ENCODE measurements around the gene BNIP3.
"Not testable (repeated sequence)": the region's sequence is repeated elsewhere in the genome, so short reads cannot be mapped to it uniquely, and the experiment has no call there.

Gene BNIP3

DNA sequence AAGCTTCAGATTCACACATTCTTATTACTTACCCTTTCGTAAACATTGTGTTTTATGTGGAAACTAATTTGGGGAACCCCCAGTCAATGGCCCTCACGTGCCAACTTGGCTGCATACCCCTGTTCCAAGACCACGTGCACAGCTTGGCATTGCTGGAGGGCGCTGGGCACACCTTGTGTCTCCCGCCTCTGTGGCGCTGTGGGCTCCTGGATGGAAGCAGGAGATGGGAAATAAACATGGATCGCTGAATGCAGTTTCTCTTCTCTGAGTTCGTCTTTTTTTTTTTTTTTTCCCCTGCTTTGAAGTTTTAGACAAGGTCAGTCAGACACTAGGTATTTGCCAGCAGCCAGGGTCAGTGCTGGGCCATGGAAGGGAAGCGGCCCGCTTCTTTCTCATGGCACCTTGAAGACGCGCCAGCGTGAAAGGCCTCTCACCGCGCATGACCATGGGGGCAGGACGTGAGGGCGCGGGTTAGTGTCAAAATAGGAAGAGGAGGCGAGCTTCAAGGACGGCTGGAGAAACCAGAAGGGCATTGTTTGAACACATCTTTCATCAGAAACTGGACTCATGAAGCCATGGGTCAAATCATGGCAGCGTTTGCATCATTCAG is 27.3 kb downstream of the BNIP3 start:
- no peak for DNase-seq (ENCODE audit: low read depth in 1 of 2, low spot score in 1 of 2)

DNA sequence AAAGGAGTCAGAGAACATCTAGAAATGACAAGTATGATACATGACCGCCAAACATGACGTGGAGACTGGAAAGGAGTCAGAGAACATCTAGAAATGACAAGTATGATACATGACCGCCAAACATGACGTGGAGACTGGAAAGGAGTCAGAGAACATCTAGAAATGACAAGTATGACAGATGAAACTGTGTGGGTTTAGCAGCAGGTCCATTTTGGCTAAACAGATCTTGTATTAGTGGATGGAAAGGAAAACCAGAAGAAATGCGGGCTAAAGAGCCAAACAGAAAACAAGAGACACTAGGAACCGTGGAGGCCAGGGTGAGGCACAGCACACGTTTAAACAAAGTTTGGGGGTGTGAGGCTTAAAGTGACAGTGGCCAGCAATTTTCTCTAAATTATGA is 31.8 kb downstream of the BNIP3 start:
- not testable (repeated sequence) for DNase-seq (ENCODE audit: low read depth in 1 of 2, low spot score in 1 of 2)

DNA sequence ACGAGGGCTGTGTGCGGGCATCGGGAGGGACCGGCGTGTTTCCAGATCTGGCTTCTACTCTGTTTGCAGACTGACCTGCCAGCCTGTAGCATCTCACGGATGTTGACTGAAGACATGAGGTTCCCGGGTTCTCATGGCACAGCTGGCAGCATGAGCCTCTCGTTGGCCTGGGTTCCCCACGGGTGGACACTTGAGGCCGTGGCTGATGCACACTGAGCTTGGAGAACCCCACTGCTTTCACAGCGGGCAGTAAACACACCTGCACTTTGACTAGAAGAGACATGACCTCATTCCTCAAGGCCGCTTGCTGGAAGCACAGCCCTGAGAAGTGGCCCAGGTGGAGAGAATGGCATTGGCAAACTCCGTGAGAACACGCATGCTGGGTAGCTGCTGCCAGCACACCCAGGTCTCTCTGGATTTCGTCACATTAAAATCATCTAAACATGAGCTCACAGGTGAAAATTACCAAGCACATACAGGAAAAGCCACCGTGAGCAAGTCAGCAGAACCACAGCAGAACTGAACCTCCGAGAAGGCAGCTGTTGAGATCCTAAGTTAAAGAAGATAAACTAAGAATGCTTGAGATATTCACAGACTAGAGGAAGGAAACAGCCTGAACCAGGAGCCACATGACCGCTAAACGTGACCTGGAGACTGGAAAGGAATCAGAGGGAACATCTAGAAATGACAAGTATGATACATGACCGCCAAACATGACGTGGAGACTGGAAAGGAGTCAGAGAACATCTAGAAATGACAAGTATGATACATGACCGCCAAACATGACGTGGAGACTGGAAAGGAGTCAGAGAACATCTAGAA is 32.5 kb downstream of the BNIP3 start:
- no peak for DNase-seq (ENCODE audit: low read depth in 1 of 2, low spot score in 1 of 2)

DNA sequence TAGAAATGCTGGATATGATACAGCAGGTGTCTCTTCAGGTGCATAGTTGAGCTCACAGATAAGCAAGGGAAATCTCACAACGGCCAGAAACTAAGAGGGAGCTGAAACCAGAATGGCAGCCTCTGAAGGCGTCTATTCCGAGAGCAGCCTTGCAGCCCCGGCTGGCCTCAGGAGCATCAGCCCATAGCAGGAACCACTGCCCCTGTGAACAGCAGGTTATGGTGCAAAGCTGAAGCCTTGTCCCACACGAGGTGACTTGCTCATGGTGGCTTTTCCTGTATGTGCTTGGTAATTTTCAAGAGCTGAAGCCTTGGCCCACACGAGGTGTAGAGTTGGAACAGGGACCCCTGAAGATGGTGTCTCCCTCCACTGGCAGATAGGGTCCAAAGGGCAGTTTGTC is 33.2 kb downstream of the BNIP3 start:
- no peak for DNase-seq (ENCODE audit: low read depth in 1 of 2, low spot score in 1 of 2)

DNA sequence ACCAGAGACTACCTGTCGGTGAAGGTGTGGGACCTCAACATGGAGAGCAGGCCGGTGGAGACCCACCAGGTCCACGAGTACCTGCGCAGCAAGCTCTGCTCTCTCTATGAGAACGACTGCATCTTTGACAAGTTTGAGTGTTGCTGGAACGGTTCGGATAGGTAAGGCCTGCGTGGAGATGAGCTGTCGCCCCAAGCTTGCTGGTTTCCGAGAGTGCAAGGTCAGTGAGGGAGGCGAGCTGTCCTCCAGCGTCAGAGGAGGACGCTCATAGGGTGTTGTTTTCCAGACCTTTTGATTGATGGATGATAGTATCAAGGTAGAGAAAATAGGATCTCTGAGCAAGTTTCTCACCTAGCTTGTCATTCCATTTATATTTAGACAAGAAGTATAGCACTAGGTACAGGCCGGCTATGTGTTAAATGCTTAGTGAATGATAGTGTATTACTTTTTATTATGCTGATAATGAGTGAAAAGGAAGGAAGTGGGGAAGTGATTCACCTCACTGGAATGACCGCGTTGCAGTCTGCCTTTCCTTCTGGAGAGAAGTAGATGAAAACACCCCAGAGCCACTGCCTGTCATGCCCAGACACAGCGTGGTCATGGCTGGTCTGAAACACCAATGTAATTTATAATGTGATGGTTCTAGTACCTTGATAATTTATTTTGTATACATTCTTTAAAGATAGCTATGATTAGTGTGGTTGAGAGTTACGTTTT is 33.9 kb downstream of the BNIP3 start:
- DNase-seq (ENCODE audit: low read depth in 1 of 2, low spot score in 1 of 2), result no peak

DNA sequence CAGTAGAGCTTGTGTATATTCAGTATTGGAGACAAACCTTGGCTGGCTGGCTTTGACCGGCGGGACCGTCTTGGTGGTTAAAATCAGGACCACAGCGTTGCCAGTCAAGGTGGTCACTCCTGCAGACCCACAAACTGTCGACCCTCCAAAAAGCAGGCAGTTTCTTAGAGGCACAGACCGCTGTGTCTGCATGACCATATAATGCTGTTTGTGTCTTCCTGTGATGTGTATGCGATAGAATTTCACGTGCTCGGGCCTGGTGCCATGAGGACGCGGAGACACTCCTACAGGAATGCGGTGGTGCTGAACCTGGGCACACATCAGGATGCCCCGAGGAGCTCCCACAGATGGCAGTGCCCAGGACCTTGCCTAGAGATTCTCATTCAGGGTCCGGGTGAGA is 34.8 kb downstream of the BNIP3 start:
- DNase-seq (ENCODE audit: low read depth in 1 of 2, low spot score in 1 of 2), result no peak

DNA sequence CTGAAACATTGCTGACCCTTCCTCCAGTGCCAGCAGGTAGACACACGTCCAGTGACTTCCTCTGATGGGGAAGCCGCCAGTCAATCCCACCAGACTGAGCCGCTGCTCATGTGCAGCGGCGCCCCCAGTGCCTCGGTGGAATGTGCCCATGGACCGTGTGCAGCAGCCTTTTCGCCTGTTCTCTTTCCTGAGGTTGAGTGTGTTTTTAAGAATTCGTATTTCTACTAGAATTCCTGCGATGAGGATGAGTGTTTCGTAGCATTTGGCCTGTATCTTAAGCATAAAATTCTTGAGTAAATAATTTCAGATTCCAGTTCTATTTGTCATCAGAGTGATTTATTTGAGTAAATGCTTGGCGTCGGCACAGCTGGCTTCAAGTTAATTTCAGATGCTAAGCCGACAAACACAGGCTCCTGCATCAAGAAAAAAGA is 35.4 kb downstream of the BNIP3 start:
- no peak for DNase-seq (ENCODE audit: low read depth in 1 of 2, low spot score in 1 of 2)

DNA sequence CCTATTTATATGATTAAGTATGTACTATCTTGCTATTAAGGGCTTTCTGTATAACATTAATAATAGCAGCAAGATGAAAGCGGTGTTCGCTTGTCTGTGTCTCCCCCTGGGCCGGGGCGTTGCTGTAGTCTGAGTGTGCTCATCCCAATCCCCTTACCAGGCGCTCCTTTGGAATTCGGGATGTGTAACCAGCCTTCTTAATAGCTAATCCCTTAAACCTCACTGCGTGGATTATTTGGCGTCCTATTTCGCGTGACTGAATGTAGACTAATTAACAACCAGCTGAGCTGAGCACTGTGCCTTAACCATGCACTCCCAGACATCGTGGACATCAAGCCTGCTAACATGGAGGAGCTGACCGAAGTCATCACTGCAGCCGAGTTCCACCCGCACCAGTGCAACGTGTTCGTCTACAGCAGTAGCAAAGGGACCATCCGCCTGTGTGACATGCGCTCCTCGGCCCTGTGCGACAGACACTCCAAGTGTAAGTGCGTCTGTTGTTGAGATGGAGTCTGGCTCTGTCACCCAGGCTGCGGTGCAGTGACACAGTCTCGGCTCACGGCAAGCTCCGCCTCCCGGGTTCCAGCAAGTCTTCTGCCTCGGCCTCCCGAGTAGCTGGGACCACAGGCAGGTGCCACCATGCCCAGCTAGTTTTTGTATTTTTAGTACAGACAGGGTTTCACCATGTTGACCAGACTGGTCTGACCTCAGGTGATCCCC is 36.6 kb downstream of the BNIP3 start:
- no peak for DNase-seq (ENCODE audit: low read depth in 1 of 2, low spot score in 1 of 2)

DNA sequence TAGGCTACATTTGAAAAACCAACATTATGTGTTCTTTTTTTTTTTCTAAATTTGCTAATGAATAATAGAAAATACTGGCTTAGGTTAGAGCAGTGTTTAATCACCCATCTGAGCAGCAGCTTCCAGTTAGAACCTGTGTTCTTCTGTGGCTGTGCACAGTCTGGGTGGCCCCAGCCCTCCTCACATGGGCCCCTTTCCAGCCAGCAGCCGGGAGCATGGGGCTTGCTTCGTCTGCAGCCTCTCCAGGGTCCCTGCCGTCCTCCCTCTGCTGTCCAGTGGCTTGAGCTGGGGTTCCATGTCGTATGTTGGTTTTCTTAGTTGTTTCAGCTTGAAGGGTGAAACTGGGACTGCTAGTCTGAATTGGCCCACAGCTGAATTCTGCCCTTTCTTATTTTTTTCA is 37.3 kb downstream of the BNIP3 start:
- DNase-seq (ENCODE audit: low read depth in 1 of 2, low spot score in 1 of 2), result no peak

DNA sequence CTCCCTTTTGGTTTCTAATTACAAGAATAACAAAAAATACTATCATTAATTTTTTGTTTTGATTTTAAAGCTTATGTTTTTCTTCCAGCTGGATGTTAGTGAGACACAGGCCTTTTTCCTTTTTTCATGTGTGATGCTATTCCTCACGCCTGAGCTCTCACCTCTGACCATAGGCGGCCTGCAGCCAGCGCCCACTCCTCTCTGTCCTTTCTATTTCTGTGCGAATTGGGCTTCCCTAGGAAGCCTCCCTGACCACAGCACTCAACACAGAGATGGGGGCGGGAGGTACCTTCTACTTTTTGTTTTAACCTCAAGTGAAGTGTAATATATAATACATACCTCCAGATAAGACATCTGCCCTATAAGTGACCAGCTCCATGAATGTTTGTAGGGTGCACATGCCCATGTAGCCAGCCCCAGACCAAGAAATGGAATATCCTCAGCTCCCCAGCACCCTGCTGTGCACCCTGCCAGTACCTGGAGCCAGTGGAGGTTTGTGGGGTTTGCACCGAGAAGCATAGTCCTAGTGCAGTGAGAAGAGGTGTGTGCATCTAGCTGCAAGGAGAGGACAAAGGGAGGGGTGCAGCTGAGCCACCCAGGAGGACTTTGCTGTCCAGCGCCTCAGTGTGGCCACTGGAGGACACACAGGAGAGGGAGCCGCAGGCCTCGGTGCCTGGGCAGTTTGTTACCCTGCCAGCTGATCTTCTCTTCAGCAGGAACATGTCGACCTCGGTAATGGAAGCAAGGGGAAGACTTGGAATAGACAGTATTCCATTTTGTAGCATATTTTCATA is 38.5 kb downstream of the BNIP3 start:
- no peak for DNase-seq (ENCODE audit: low read depth in 1 of 2, low spot score in 1 of 2)

DNA sequence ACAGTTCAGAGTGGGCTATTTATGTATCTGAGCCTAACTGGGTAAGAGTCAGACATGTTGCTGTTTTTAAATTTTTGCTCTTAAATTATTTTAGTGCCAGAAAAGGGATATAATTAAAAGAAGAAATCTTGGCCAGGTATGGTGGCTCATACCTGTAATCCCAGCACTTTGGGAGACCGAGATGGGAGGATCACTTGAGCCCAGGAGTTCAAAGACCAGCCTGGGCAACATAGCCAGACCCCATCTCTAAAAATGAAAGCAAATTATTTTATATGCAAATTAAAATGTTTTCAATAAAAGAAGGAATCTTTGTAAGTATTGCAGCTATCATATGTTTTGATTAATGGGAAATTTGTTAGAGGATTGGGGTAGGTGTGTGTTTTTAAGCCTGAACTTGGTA is 39.3 kb downstream of the BNIP3 start:
- DNase-seq (ENCODE audit: low read depth in 1 of 2, low spot score in 1 of 2), result no peak

DNA sequence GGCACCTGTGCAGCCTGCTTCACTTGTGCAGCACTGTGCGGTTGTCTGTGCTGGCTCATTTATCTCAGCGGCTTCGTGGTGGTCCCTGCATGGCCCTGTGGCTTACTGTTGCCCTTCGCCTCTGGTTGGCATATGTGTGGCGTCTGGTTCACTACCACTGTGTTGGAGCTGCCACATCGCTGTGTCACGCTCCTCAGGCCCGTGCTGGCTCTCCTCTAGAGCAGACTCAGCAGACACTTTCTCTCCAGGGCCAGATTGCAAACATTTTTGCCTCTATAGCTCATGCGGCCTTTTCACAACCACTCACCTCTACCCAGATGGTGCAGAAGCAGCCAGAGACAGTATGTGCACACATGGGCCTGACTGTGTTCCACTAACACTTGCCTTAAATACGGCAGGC is 43.0 kb downstream of the BNIP3 start:
- no peak for DNase-seq (ENCODE audit: low read depth in 1 of 2, low spot score in 1 of 2)

DNA sequence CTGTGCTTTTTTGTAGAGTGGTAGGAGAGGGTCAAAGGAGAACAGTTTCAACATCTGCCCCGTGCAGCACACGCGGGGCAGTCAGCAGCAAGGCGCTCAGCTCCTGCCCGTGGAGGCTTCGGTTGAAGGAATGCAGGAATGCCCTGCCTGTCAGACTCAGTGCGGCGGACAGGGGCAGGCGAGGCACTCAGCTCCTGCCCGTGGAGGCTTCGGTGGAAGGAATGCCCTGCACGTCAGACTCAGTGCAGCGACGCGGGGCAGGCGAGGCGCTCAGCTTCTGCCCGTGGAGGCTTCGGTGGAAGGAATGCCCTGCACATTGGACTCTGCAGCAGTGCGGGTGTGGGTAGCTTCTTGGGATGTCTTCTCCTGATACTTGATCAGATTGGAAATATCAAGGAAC is 43.9 kb downstream of the BNIP3 start:
- DNase-seq (ENCODE audit: low read depth in 1 of 2, low spot score in 1 of 2), result no peak

DNA sequence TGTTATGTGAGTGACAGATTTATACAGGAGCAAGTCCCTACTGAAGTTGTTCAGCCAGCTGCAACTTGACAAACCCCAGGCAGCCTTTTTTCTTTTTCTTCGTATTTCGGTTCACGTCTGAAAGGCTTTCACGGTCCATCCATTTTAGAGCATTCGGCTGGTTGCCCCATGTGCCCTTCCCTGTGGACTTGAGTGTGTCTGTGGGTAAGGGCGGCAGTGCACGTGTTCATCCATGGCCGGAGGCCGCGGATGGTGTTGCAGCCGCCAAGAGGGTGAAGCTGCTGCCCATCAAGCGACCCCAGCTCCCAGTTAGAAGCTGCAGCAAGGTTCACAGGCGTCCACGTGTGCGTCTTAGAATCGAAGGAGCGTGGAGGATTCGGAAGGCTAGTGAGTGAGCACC is 45.0 kb downstream of the BNIP3 start:
- no peak for DNase-seq (ENCODE audit: low read depth in 1 of 2, low spot score in 1 of 2)

DNA sequence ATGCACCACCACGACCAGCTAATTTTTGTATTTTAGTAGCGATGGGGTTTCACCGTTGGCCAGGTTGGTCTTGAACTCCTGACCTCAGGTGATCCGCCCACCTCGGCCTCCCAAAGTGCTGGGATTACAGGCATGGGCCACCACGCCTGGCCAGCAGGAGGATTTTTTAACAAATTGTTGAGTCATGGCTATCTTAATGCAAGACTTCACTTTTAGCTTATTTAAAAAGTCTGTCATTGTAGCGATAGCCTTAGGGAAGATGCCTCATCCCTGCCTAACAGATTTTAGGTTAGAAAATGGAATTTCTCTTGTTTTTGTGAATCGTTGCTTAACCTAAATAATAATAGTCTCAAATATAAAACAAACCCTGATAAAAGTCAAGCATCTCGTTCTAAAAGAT is 45.4 kb downstream of the BNIP3 start:
- no peak for DNase-seq (ENCODE audit: low read depth in 1 of 2, low spot score in 1 of 2)

DNA sequence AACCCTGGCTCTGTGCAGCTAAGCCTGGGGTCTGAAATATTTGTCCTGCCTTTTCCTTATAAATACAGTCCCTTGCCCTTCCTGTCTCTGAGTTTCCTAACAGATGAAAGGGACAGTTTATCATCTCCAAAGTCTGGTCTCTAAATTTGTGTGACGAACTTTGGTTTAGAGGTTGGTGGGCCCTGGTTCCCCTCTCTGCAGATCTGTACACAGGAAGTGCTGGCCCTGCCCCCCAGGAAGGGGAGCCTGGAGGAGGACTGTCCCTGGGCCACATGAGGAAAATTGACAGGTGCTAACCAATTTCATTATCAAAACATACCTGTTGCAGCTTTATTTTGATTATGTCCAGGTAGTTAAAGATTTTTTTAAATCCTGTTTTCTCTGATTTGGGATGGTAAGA is 46.5 kb downstream of the BNIP3 start:
- DNase-seq (ENCODE audit: low read depth in 1 of 2, low spot score in 1 of 2), result no peak

DNA sequence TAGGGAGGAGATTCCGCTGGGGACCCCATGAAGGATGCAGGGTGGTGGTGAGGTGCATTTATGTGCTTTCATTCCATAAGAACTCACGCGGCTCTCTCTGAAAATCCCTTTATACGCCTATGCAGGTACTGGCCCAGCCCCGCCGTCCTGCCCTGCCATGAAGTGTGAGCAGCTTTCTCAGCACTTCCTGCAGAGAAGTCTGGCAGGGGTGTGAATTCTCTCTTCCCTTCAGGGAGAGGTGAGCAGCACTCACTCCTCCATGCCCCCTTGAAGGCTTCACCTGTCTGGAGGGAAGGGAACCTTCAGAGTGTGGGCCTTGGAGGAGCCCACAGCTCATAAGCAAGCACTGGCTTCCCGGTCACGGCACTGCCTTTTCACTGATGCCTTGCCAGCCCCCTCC is 47.0 kb downstream of the BNIP3 start:
- no peak for DNase-seq (ENCODE audit: low read depth in 1 of 2, low spot score in 1 of 2)

DNA sequence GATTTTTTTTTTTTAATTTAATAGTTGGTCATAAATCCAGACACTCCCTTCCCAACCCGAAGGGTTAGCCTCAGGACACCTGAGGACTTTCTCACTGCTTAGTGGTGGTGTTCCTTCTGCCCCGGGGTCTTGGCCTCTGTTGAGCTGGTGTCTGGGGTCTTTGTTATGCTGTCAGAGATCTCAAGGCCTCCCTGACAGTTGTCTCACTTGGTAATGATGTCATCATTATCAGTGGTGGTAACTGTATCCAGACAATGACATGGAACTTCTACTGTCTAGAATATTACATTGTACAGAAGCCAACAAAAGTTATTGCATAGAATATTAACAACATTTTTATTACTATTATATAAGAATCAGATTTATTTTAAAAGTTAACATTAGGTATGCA is 48.0 kb downstream of the BNIP3 start:
- DNase-seq (ENCODE audit: low read depth in 1 of 2, low spot score in 1 of 2), result no peak

DNA sequence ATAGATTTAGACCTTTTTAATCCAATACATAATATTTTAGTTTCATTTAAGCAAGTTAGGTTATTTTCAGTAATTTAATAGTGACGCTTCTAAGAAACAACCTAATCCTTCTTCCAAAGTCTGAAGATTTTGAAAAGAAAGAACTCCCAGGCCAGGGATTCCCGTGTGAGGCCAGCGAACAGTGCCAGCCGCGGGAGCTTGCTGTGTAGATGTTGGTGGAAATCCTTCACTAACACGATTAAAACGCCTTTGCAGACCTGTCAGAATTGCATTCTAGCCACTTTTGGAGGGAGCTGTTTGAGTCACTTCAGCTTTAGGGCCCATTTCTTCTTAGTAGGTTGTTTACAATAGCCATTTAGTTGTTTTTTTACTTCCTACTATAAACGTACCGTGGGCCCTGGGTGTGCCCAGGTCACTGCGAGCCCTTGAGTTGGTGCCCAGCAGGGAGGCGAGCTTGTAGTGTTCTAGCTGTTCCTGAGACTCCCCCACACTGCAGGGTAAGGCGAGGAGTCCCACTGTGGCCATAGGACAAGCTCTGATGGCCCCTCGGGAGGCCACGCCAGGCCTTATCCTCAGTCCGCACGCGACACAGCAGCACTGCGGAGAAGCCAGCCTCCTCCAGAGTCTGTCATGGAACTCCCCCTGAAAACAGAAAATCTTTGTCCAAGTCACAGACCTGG is 48.6 kb downstream of the BNIP3 start:
- no peak for DNase-seq (ENCODE audit: low read depth in 1 of 2, low spot score in 1 of 2)

DNA sequence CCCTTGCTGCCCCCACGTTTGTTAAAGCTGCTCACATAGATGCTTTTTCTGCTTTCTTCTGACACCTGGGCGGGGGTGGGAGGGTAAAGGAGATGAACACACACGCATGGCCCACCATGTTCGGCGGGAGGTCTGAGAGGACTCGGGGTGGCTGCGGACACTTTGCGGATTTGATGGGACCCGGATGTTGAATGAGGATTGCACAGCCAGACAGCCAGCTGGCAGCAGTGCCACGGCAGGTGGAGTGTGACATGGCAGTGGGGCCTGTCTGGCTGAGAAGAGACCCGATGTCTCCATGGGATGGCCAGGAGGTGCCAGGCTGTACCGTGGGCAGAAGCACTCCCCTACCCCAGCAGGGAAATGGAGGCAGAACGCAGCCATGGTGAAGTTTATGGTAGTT is 49.7 kb downstream of the BNIP3 start:
- DNase-seq (ENCODE audit: low read depth in 1 of 2, low spot score in 1 of 2), result no peak

Measured in activated CD4-positive, alpha-beta T cell treated with anti-CD3 and anti-CD28 coated beads, Interleukin-2, amount 50 U/mL, for 24 hours (primary cell).